Heart right ventricle (tissue), 16 donors: ENCODE data around the gene PEAK1. TPM values are rescaled to one million over a fixed set of nuclear protein-coding genes. Genes with fewer than 3 reads are reported as not detected.

Source experiments
- ATAC-seq, 8 donors: fragments of 200-7000 bp; cut with Tn5 transposase; one replicate each; pipeline ENCODE4 v1.9.1; 2020; ENCODE audit warnings: mild to moderate bottlenecking in 8 of 8, moderate library complexity in 8 of 8, moderate number of reproducible peaks in 1 of 8
- DNase-seq, 2 donors: peaks; one replicate each; pipeline ENCODE4 v3.0.0-alpha.2; 2020
- H3K27ac ChIP-seq, 10 donors: fragments of 200-600 bp; sonication (generic) in 2 of 10; one replicate each; pipeline versions ENCODE4 v1.5.0 to v1.8.0; 2020 to 2022; ENCODE audit warnings: mild to moderate bottlenecking in 3 of 10
- H3K27me3 ChIP-seq, 7 donors: fragments of 200-600 bp; one replicate each; pipeline ENCODE4 v1.8.0; 2021 to 2022; ENCODE audit warnings: mild to moderate bottlenecking in 2 of 7
- H3K36me3 ChIP-seq, 9 donors: fragments of 200-600 bp; sonication (generic) in 1 of 9; one replicate each; pipeline versions ENCODE4 v1.5.0 to v1.8.0; 2020 to 2022; ENCODE audit warnings: mild to moderate bottlenecking in 2 of 9
- H3K4me1 ChIP-seq, 9 donors: fragments of 200-600 bp; sonication (generic) in 1 of 9; one replicate each; pipeline versions ENCODE4 v1.5.0 to v1.8.0; 2020 to 2022; ENCODE audit warnings: mild to moderate bottlenecking in 4 of 9
- H3K4me3 ChIP-seq, 10 donors: fragments of 200-600 bp; sonication (generic) in 2 of 10; one replicate each; pipeline versions ENCODE4 v1.5.0 to v1.8.0; 2020 to 2022; ENCODE audit warnings: mild to moderate bottlenecking in 7 of 10, moderate library complexity in 2 of 10
- H3K9me3 ChIP-seq, 11 donors: fragments of 200-600 bp in 10 of 11; sonication (generic) in 2 of 11; one replicate each; pipeline versions ENCODE4 v1.5.0 to v1.8.0; 2013 to 2022; ENCODE audit warnings: mild to moderate bottlenecking in 2 of 11, control low read depth in 1 of 11, moderate library complexity in 1 of 11
- CTCF ChIP-seq, 9 donors: fragments of 200-600 bp; sonication (generic) in 2 of 9; IDR thresholded peaks; one replicate each; pipeline versions ENCODE4 v1.5.0 to v1.8.0; 2021 to 2022; ENCODE audit warnings: antibody characterized with exemption in 9 of 9, mild to moderate bottlenecking in 5 of 9, moderate library complexity in 1 of 9
- WGBS, 2 donors: extraction: QIAGEN DNeasy Blood & Tissue Kit; methylation state at CpG; one replicate each; pipeline ENCODE4 v1.1.7; 2013; ENCODE audit warnings: inconsistent platforms in 1 of 2; 5-methylcytosine and 5-hydroxymethylcytosine counted together
- intact Hi-C, 10 donors: fragments of 100-400 bp; cut with DNase I; formaldehyde crosslinking; loops; one replicate each; pipeline versions ENCODE4 v1.11.1 to v1.14.2; 2022
- polyA plus RNA-seq, 2 donors: library from polyadenylated mRNA; stranded (reverse); fragments of 200-250 nt; gene quantifications; one replicate each; pipeline ENCODE4 v1.2.3, GENCODE V29; 2013
- total RNA-seq, 10 donors: library from RNA; stranded (reverse); fragmentation: NEBNext Ultra II Directional in 3 of 10; extraction: Animal tissue kit (Norgen Biotek cat#: 25700) in 3 of 10; gene quantifications; one replicate each; pipeline versions ENCODE4 v1.2.1 to v1.2.4, GENCODE V29; 2021 to 2023
- donor health status: Arrhythmogenic right ventricular cardiomyopathy.
- donor health status: ischemic (EF 13 %, LVEDD 7.1; RV severe dilation, severe dysfunction).
- donor health status: healthy with polysubstance abuse.
- donor health status: DM: no; HTN: yes; CAD: no.
- donor health status: DM: no; HTN: no; CAD: no.
- donor health status: ischemic (EF 25% LVEDD 6.9; RV normal size, moderate dysfunction).
- donor health status: ischemic (EF 25% LVEDD 5.7; RV mildly dilated, moderate dysfunction).
- donor health status: healthy.
- donor health status: DM: yes; HTN: yes; CAD: no.
- donor health status: Ischemic cardiomyopathy.
- donor health status: ischemic (EF 35%, LVEDD 5.7; RV mildly dilated, moderate dysfunction).
- donor health status: nonischemic (EF 11% LVEDD 7.7; RV severe dilation, severe dysfunction).
- donor health status: DM: yes; HTN: yes; CAD: no.
- donor health status: PGD.
- donor health status: ischemic (EF 29% LVEDD 5.4; RV normal size, mild dysfunction).
- donor health status: nonischemic (EF 23%, LVEDD 6.1; RV moderate dilation, normal function).

PEAK1 gene
- total and polyA plus RNA-seq, 12 donors: 7.0 to 146 (median 90.8) TPM

- TF ChIP-seq CTCF (IDR thresholded peaks at IDR 0.05): no peak
- Histone ChIP-seq H3K27ac (no peak overlapping the region), H3K4me3 (no peak overlapping the region), H3K36me3 (peaks cover 0 to 28% (median 20%) of the 10 kb centered on the region in 9 donors), H3K27me3 (no peaks in the 10 kb centered on the region), H3K4me1 (peaks cover 0 to 17% (median 4%) of the 10 kb centered on the region in 9 donors), H3K9me3 (peaks cover 0 to 17% (median 7%) of the 10 kb centered on the region in 11 donors)
- intact Hi-C loops: loop anchor here in 1 of 10 donors (10.0 kb wide), 1 partner anchor 218 kb away; no protein-coding TSS in a partner anchor
- ATAC-seq: no peak
- no peak for DNase-seq
Measured at GRCh38 chr15:77196381-77196780, 223.5 kb downstream of the PEAK1 start.

- Histone ChIP-seq H3K27me3 (no peaks in the 10 kb centered on the region), H3K9me3 (peaks cover 0 to 17% (median 7%) of the 10 kb centered on the region in 11 donors), H3K27ac (no peak overlapping the region), H3K4me3 (no peak overlapping the region), H3K36me3 (peaks cover 0 to 26% (median 20%) of the 10 kb centered on the region in 9 donors), H3K4me1 (peaks cover 0 to 18% (median 6%) of the 10 kb centered on the region in 9 donors)
- WGBS, 2 donors: 97 to 99% methylated on average over 3 of the region's 3 CpGs
- no peak for TF ChIP-seq CTCF (IDR thresholded peaks at IDR 0.05)
- intact Hi-C loops: loop anchor here in 1 of 10 donors (10.0 kb wide), 1 partner anchor 219 kb away; no protein-coding TSS in a partner anchor
- ATAC-seq (no peak), DNase-seq (no peak)
Measured at GRCh38 chr15:77195586-77195985, 224.3 kb downstream of the PEAK1 start.

GRCh38 chr15:77192451-77192850 lies 227.5 kb downstream of the PEAK1 start:
- TF ChIP-seq CTCF (IDR thresholded peaks at IDR 0.05): no peak
- WGBS, 2 donors: 58 to 74% methylated on average over 4 of the region's 4 CpGs
- DNase-seq (no peak), ATAC-seq (no peak)
- H3K4me3 ChIP-seq: no peak overlapping the region
- H3K27ac ChIP-seq: peak overlapping the region in 3 of 10 donors; percentile 10 to 29 (median 11)
- H3K4me1 ChIP-seq: peaks cover 2 to 50% (median 37%) of the 10 kb centered on the region in 9 donors
- H3K27me3 ChIP-seq: no peaks in the 10 kb centered on the region
- no peaks in the 10 kb centered on the region for H3K36me3 ChIP-seq
- intact Hi-C loops: loop anchor here in 2 of 10 donors (5.0 to 10.0 kb wide), 2 partner anchors 222 to 290 kb away; no protein-coding TSS in a partner anchor
- no peaks in the 10 kb centered on the region for H3K9me3 ChIP-seq

GRCh38 chr15:77191230-77191834 lies 228.6 kb downstream of the PEAK1 start:
- H3K27me3 ChIP-seq: no peaks in the 10 kb centered on the region
- peaks cover 2 to 61% (median 48%) of the 10 kb centered on the region in 9 donors for H3K4me1 ChIP-seq
- no peak overlapping the region for H3K4me3 ChIP-seq
- no peaks in the 10 kb centered on the region for H3K9me3 ChIP-seq
- peak overlapping the region in 1 of 10 donors; percentile 93 for H3K27ac ChIP-seq
- H3K36me3 ChIP-seq: no peaks in the 10 kb centered on the region
- no peak for TF ChIP-seq CTCF (IDR thresholded peaks at IDR 0.05)
- ATAC-seq (no peak), DNase-seq (no peak)
- 96 to 98% methylated on average over 2 of the region's 2 CpGs for WGBS, 2 donors
- intact Hi-C loops: loop anchor here in 2 of 10 donors (5.0 to 10.0 kb wide), 2 partner anchors 223 to 291 kb away; no protein-coding TSS in a partner anchor
